SU-DHL-6 (cell line): Measurements from ENCODE around the gene BRMS1L.

Source experiments
- H2AFZ ChIP-seq: fragments of 200-600 bp; sonication (generic); 2 replicates; pipeline ENCODE4 v1.6.1; 2014; ENCODE audit warnings: low read depth, mild to moderate bottlenecking, moderate library complexity, mixed read lengths, antibody characterized with exemption, low read length; ENCODE audit not compliant: severe bottlenecking
- H3F3A ChIP-seq: fragments of 200-600 bp; shearing (Covaris generic); 2 replicates; pipeline ENCODE4 v1.6.0; 2016; ENCODE audit warnings: antibody characterized with exemption, mild to moderate bottlenecking; ENCODE audit not compliant: insufficient read depth
- H3K27ac ChIP-seq: fragments of 200-600 bp; sonication (generic); 2 replicates; pipeline ENCODE4 v1.5.1; 2016; ENCODE audit warnings: low read depth, mild to moderate bottlenecking, low read length, moderate library complexity, mixed read lengths
- H3K27me3 ChIP-seq: fragments of 200-600 bp; sonication (generic), shearing (Covaris generic); 2 replicates; pipeline ENCODE4 v1.6.0; 2014; ENCODE audit warnings: mild to moderate bottlenecking, low read length
- H3K36me3 ChIP-seq: fragments of 200-600 bp; sonication (generic); 2 replicates; pipeline ENCODE4 v1.6.1; 2014; ENCODE audit warnings: mild to moderate bottlenecking, low read length, mixed read lengths
- H3K4me2 ChIP-seq: fragments of 300-600, 200-600 bp; shearing (Covaris generic), sonication (generic); 2 replicates; pipeline ENCODE4 v1.6.0; 2014; ENCODE audit warnings: low read length, low read depth, mild to moderate bottlenecking; ENCODE audit not compliant: poor library complexity, severe bottlenecking
- H3K4me3 ChIP-seq: fragments of 200-600 bp; sonication (generic); 2 replicates; pipeline ENCODE4 v1.5.1; 2014; ENCODE audit warnings: antibody characterized with exemption, low read length, mild to moderate bottlenecking, mixed read lengths; ENCODE audit not compliant: insufficient read depth, poor library complexity, severe bottlenecking
- H3K79me2 ChIP-seq: fragments of 200-600 bp; sonication (generic); 2 replicates; pipeline ENCODE4 v1.6.1; 2014; ENCODE audit warnings: mild to moderate bottlenecking, low read length, moderate library complexity; ENCODE audit not compliant: insufficient read depth
- H3K9ac ChIP-seq: fragments of 200-600 bp; sonication (generic); 2 replicates; pipeline ENCODE4 v1.7.0; 2014; ENCODE audit warnings: mild to moderate bottlenecking, low read length
- H3K9me2 ChIP-seq: fragments of 200-600 bp; sonication (generic); replicated peaks from 2 replicates; pipeline ENCODE4 v1.6.1; 2014; ENCODE audit warnings: low read length; ENCODE audit not compliant: insufficient read depth
- H3K9me3 ChIP-seq: fragments of 200-600 bp; sonication (generic); 2 replicates; pipeline ENCODE4 v1.6.1; 2014; ENCODE audit warnings: low read length, mixed read lengths; ENCODE audit not compliant: insufficient read depth
- H4K20me1 ChIP-seq: fragments of 200-600 bp; sonication (generic); 2 replicates; pipeline ENCODE4 v1.6.1; 2014; ENCODE audit warnings: low read depth, mild to moderate bottlenecking, antibody characterized with exemption, low read length, moderate library complexity, mixed read lengths
- CTCF ChIP-seq: fragments of 200-600 bp; sonication (generic); IDR thresholded peaks from one replicate; pipeline ENCODE4 v1.5.1; 2017; ENCODE audit warnings: antibody characterized with exemption, mild to moderate bottlenecking, low read length, moderate library complexity; ENCODE audit not compliant: insufficient read depth, poor library complexity, severe bottlenecking
- EZH2phosphoT487 ChIP-seq: fragments of 200-600 bp; sonication (generic), shearing (Covaris generic); conservative IDR thresholded peaks from 2 replicates; pipeline ENCODE4 v1.6.1; 2018; ENCODE audit warnings: mild to moderate bottlenecking, antibody characterized with exemption, low read length, moderate library complexity, mixed read lengths

Gene BRMS1L

GRCh38 chr14:35858521-35859209 lies 32.5 kb downstream of the BRMS1L start:
- no peaks in the 10 kb centered on the region for H4K20me1 ChIP-seq
- no peak overlapping the region for H2AFZ ChIP-seq
- H3K79me2 ChIP-seq = no peaks in the 10 kb centered on the region
- H3K9me3 ChIP-seq = no peaks in the 10 kb centered on the region
- H3K4me3 ChIP-seq = no peak overlapping the region
- no peaks in the 10 kb centered on the region for H3K9me2 ChIP-seq
- peaks cover 13% of the 10 kb centered on the region for H3F3A ChIP-seq
- no peak overlapping the region for H3K27ac ChIP-seq
- no peak overlapping the region for H3K9ac ChIP-seq
- H3K27me3 ChIP-seq = no peaks in the 10 kb centered on the region
- TF ChIP-seq CTCF = no peak
- TF ChIP-seq EZH2phosphoT487 = no peak
- H3K36me3 ChIP-seq = peaks cover 4% of the 10 kb centered on the region; the same call in 1 of the 2 replicates
- H3K4me2 ChIP-seq = no peak overlapping the region

- Histone ChIP-seq H3K27me3 (no peaks in the 10 kb centered on the region), H3K4me3 (no peak overlapping the region), H3K9me3 (no peaks in the 10 kb centered on the region), H4K20me1 (no peaks in the 10 kb centered on the region), H3K36me3 (peaks cover 23% of the 10 kb centered on the region), H3K4me2 (no peak overlapping the region), H2AFZ (no peak overlapping the region), H3K79me2 (no peaks in the 10 kb centered on the region), H3K9ac (no peak overlapping the region), H3K9me2 (no peaks in the 10 kb centered on the region), H3K27ac (0 out of 2 replicates have a peak overlapping the region, but pooled peaks have one; percentile 19), H3F3A (peaks cover 3% of the 10 kb centered on the region)
- TF ChIP-seq EZH2phosphoT487 = no peak
- no peak for TF ChIP-seq CTCF
Measured at GRCh38 chr14:35861204-35861868, 35.2 kb downstream of the BRMS1L start.

GRCh38 chr14:35865611-35866324 lies 39.6 kb downstream of the BRMS1L start:
- H3K27me3 ChIP-seq = no peaks in the 10 kb centered on the region
- H3K9ac ChIP-seq = no peak overlapping the region
- no peak overlapping the region for H3K4me2 ChIP-seq
- no peak overlapping the region for H3K27ac ChIP-seq
- H3K79me2 ChIP-seq = no peaks in the 10 kb centered on the region
- TF ChIP-seq CTCF (no peak), EZH2phosphoT487 (no peak)
- 0 out of 2 replicates have a peak, but pooled peaks cover 6% of the 10 kb centered on the region for H3F3A ChIP-seq
- no peak overlapping the region for H3K4me3 ChIP-seq
- no peaks in the 10 kb centered on the region for H4K20me1 ChIP-seq
- no peak overlapping the region for H2AFZ ChIP-seq
- peaks cover 28% of the 10 kb centered on the region for H3K36me3 ChIP-seq
- H3K9me3 ChIP-seq = no peaks in the 10 kb centered on the region
- no peaks in the 10 kb centered on the region for H3K9me2 ChIP-seq
